Vagina (tissue), 2 donors: ENCODE results near the gene CATSPERE.
"Not testable (repeated sequence)": the region's sequence is repeated elsewhere in the genome, so short reads cannot be mapped to it uniquely, and the experiment has no call there.

ENCODE experiments used
- POLR2A ChIP-seq, 2 donors: fragments of 450-650 bp; IDR thresholded peaks; one replicate each; pipeline ENCODE4 v1.6.1; 2017; ENCODE audit warnings: antibody characterized with exemption in 2 of 2, mild to moderate bottlenecking in 2 of 2, moderate library complexity in 2 of 2
- POLR2AphosphoS5 ChIP-seq, 2 donors: sonication (generic); formaldehyde crosslinking; IDR thresholded peaks; one replicate each; pipeline ENCODE4 v1.9.0; 2017; ENCODE audit warnings: antibody characterized with exemption in 2 of 2, mild to moderate bottlenecking in 2 of 2, low read depth in 1 of 2; ENCODE audit not compliant: insufficient read depth in 1 of 2
- TF ChIP-seq, protein P1 (sequence below), 3 experiments: fragments of 450-650 bp in 2 of 3; fragments of 200-600 bp in 1 of 3; sonication (generic) in 1 of 3; IDR thresholded peaks; one replicate each; pipeline ENCODE4 v1.5.1; 2017 to 2019; ENCODE audit warnings: antibody characterized with exemption in 3 of 3, mild to moderate bottlenecking in 2 of 3, moderate library complexity in 2 of 3

DNA sequence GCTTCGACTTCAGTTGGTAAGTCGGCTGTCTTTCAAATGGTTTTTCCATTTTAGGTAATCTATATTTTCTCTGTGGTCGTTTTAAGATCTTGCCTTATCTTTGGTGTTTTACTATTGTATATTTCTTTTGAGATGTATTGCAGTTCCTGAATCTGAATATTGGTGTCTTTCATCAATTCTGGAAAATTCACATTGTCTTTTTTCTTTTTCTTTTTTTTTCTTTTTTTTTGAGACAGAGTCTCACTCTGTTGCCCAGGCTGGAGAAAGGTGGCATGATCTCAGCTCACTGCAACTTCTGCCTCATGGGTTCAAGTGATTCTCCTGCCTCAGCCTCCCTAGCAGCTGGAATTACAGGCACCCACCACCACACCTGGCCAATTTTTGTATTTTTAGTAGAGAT, 23.9 kb downstream of the CATSPERE start:
- TF ChIP-seq, protein P1, sequence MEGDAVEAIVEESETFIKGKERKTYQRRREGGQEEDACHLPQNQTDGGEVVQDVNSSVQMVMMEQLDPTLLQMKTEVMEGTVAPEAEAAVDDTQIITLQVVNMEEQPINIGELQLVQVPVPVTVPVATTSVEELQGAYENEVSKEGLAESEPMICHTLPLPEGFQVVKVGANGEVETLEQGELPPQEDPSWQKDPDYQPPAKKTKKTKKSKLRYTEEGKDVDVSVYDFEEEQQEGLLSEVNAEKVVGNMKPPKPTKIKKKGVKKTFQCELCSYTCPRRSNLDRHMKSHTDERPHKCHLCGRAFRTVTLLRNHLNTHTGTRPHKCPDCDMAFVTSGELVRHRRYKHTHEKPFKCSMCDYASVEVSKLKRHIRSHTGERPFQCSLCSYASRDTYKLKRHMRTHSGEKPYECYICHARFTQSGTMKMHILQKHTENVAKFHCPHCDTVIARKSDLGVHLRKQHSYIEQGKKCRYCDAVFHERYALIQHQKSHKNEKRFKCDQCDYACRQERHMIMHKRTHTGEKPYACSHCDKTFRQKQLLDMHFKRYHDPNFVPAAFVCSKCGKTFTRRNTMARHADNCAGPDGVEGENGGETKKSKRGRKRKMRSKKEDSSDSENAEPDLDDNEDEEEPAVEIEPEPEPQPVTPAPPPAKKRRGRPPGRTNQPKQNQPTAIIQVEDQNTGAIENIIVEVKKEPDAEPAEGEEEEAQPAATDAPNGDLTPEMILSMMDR (IDR thresholded peaks at IDR 0.05) = not testable (repeated sequence)
- TF ChIP-seq POLR2A (IDR thresholded peaks at IDR 0.05); POLR2AphosphoS5 (IDR thresholded peaks at IDR 0.05; ENCODE audit: insufficient read depth in 1 of 2, low read depth in 1 of 2): not testable (repeated sequence)
